GM12872 (cell line): ENCODE data around the gene ROBO2.

ENCODE experiments used
- TF ChIP-seq, protein P1 (sequence below): IDR thresholded peaks from 3 replicates; pipeline ENCODE4 v1.5.1; 2011; ENCODE audit warnings: low read depth, mild to moderate bottlenecking, low read length, moderate library complexity; ENCODE audit not compliant: insufficient read depth

The ROBO2 gene

DNA sequence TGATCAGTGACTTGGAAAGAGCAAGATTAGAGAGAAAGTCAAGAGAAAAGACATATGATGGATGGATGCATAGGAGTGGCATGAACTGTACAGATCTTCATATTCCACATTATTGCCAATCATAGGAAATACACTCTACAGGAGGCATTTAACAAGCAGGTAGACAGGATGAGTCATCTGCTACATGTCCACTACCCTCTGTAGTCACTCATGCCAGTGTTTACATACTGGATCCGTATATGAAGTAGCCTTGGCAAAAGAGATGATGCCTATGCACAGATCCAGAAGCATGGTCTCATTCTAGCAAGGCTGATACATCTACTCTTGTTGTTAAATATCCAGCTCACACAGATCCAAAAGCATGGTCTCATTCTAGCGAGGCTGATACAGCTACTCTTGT lies 632.1 kb downstream of the ROBO2 start:
- TF ChIP-seq, protein P1, sequence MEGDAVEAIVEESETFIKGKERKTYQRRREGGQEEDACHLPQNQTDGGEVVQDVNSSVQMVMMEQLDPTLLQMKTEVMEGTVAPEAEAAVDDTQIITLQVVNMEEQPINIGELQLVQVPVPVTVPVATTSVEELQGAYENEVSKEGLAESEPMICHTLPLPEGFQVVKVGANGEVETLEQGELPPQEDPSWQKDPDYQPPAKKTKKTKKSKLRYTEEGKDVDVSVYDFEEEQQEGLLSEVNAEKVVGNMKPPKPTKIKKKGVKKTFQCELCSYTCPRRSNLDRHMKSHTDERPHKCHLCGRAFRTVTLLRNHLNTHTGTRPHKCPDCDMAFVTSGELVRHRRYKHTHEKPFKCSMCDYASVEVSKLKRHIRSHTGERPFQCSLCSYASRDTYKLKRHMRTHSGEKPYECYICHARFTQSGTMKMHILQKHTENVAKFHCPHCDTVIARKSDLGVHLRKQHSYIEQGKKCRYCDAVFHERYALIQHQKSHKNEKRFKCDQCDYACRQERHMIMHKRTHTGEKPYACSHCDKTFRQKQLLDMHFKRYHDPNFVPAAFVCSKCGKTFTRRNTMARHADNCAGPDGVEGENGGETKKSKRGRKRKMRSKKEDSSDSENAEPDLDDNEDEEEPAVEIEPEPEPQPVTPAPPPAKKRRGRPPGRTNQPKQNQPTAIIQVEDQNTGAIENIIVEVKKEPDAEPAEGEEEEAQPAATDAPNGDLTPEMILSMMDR, result no peak

DNA sequence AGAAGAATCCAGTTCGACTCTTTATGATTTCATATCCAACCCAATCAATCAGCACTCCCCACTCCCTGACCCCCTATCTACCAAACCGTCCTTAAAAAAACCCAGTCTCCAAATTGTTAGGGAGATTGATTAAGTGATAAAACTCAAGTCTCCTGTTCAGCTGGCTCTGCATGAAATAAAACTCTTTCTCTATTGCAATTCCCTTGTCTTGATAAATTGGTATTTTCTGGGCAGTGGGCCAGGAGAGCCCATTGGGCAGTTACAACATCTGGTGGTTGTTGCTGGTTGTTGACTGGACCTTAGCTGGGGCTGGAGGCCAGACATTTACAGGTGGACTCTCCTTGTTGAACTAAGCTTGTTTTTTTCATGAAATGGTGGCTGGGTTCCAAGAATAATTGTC lies 642.3 kb downstream of the ROBO2 start:
- TF ChIP-seq, protein P1, result no peak

DNA sequence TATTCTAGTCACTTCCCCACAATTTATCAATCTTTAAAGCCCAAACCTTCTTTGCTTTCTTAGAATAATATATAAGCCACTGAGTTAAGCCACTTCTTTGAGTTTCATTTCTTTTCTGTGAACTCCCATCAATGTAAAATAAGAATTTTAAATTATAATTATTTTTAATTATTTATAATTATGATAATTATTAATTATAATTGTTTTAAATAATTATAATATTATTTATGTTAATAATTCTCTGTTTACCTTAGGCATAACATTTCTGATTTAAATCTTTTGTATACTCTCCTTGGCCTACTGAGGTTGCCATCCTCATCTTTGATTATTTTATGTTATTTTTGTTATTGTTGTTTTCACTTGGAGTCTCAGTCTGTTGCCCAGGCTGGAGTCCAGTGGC lies 644.2 kb downstream of the ROBO2 start:
- TF ChIP-seq, protein P1, result no peak

DNA sequence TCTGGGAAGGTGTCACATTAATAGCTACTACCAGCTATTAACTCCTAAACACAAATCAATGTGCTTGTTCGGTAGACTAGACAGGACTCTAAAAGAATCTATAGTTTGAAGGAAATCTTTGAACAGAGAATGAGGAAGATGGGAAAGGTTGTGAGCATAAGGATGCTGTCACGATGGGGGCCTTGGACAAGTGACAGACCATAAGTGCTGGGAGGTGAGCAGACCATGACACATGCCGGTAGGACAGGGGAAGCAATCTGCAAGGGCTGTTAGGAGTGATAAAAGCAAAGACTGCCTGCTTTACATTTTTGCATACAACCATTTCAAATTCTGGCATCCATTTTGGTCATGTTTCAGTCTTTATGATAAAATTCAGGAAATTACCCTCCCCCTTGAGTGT lies 645.8 kb downstream of the ROBO2 start:
- TF ChIP-seq, protein P1, result no peak

- TF ChIP-seq, protein P1, result no peak
These were observed 646.7 kb downstream of the ROBO2 start for GRCh38 chr3:77686560-77686959.

DNA sequence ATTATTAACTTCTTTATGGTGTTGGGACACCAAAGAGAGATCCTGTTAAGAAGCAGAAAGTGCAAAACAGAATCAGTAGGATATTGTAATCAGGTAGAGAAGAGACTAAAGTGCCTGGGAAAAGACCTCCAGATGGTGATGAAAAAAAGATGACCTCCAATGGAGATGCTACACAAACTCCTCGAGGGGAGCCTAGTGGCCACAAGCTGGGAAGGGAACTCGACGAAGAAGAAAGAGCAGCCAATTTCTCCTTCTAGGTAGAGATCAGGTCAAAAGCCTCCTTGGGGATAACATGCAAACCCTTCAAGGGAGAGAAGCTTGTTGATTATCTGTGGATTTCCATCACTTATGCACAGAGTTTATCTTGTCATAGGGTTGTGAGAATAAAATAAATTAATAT lies 647.6 kb downstream of the ROBO2 start:
- TF ChIP-seq, protein P1, result no peak

GRCh38 chr3:77690284-77690845 lies 650.5 kb downstream of the ROBO2 start:
- TF ChIP-seq, protein P1, result no peak

DNA sequence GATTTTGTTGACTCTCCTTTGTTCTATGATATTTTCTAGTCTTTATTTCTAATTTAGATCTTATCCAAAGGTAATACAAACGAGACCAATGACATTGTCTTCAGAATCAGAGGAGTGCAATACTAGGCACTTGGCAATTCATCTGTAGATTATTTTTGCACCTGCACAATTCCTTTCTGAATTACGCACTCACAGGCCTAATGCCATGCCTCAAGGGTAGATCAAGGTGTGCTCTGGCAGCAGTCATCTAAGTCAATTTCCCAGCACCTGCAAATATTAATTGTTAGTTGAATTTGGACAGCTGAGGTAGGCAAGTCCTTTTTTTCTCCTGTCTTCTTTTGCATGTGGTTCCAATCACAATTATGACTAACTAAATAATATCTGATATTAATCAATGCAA lies 653.2 kb downstream of the ROBO2 start:
- TF ChIP-seq, protein P1, result no peak
